ENCODE data around the gene PROZ. TPM values are rescaled to one million over a fixed set of nuclear protein-coding genes. Genes with fewer than 3 reads are reported as not detected.

Gene PROZ
- total and polyA plus RNA-seq, 7 donors, result 0.10 TPM; not detected in 6

- H3K36me3 ChIP-seq, result peaks cover 22 to 91% (median 59%) of the 10 kb centered on the region in 4 donors
- TF ChIP-seq EP300 (IDR thresholded peaks at IDR 0.05) (no peak), POLR2AphosphoS5 (IDR thresholded peaks at IDR 0.05) (no peak), CTCF (IDR thresholded peaks at IDR 0.05) (no peak), POLR2A (IDR thresholded peaks at IDR 0.05) (no peak)
- no peaks in the 10 kb centered on the region for H3K9me3 ChIP-seq
- H3K27ac ChIP-seq, result no peak overlapping the region
- no peak for DNase-seq
- peaks cover 0 to 4% (median 0%) of the 10 kb centered on the region in 4 donors for H3K4me1 ChIP-seq
- no peak overlapping the region for H3K4me3 ChIP-seq
- 47 to 55% methylated on average over 5 of the region's 5 CpGs for WGBS, 2 donors
- intact Hi-C loops (cut with DNase I), result no loop called here
- no peaks in the 10 kb centered on the region for H3K27me3 ChIP-seq
Measured at GRCh38 chr13:113176280-113176679, 17.8 kb downstream of the PROZ start.

GRCh38 chr13:113176822-113177221, 18.4 kb downstream of the PROZ start:
- 98% methylated on average over 14 of the region's 14 CpGs for WGBS, 2 donors
- TF ChIP-seq EP300 (IDR thresholded peaks at IDR 0.05), result no peak
- TF ChIP-seq POLR2A (IDR thresholded peaks at IDR 0.05), result no peak
- no peak for TF ChIP-seq CTCF (IDR thresholded peaks at IDR 0.05)
- no peak for TF ChIP-seq POLR2AphosphoS5 (IDR thresholded peaks at IDR 0.05)
- Histone ChIP-seq H3K9me3 (no peaks in the 10 kb centered on the region), H3K4me1 (peaks cover 0 to 4% (median 0%) of the 10 kb centered on the region in 4 donors), H3K36me3 (peaks cover 22 to 89% (median 62%) of the 10 kb centered on the region in 4 donors), H3K27ac (no peak overlapping the region), H3K27me3 (no peaks in the 10 kb centered on the region), H3K4me3 (no peak overlapping the region)
- intact Hi-C loops (cut with DNase I), result no loop called here
- no peak for DNase-seq

- no peak for TF ChIP-seq EP300 (IDR thresholded peaks at IDR 0.05)
- TF ChIP-seq POLR2A (IDR thresholded peaks at IDR 0.05), result no peak
- no peak for TF ChIP-seq POLR2AphosphoS5 (IDR thresholded peaks at IDR 0.05)
- no peak for TF ChIP-seq CTCF (IDR thresholded peaks at IDR 0.05)
- WGBS, 2 donors, result 88 to 93% methylated on average over 25 of the region's 25 CpGs
- Histone ChIP-seq H3K4me3 (no peak overlapping the region), H3K4me1 (peaks cover 0 to 4% (median 0%) of the 10 kb centered on the region in 4 donors), H3K36me3 (peaks cover 22 to 90% (median 66%) of the 10 kb centered on the region in 4 donors), H3K27me3 (no peaks in the 10 kb centered on the region), H3K9me3 (no peaks in the 10 kb centered on the region), H3K27ac (peak overlapping the region in 2 of 4 donors; percentile 15 to 45)
- intact Hi-C loops (cut with DNase I), result no loop called here
- no peak for DNase-seq
Measured at GRCh38 chr13:113178070-113178895, 19.8 kb downstream of the PROZ start.

- DNase-seq, result no peak
- Histone ChIP-seq H3K4me1 (peaks cover 0 to 4% (median 0%) of the 10 kb centered on the region in 4 donors), H3K36me3 (peaks cover 22 to 96% (median 68%) of the 10 kb centered on the region in 4 donors), H3K27me3 (no peaks in the 10 kb centered on the region), H3K9me3 (no peaks in the 10 kb centered on the region), H3K4me3 (no peak overlapping the region), H3K27ac (peak overlapping the region in 1 of 4 donors; percentile 45)
- no peak for TF ChIP-seq CTCF (IDR thresholded peaks at IDR 0.05)
- TF ChIP-seq POLR2AphosphoS5 (IDR thresholded peaks at IDR 0.05), result no peak
- TF ChIP-seq POLR2A (IDR thresholded peaks at IDR 0.05), result no peak
- no peak for TF ChIP-seq EP300 (IDR thresholded peaks at IDR 0.05)
- intact Hi-C loops (cut with DNase I), result no loop called here
- WGBS, 2 donors, result 83 to 98% methylated on average over 3 of the region's 3 CpGs
Measured at GRCh38 chr13:113178896-113179167, 20.4 kb downstream of the PROZ start.

Data from sigmoid colon (tissue), 7 donors.